WTC11 (cell line): ENCODE results near the gene ABLIM2.

Experiments used
- ESRRA ChIP-seq: sonication (generic); formaldehyde crosslinking; IDR thresholded peaks from 2 replicates; pipeline ENCODE4 v1.8.1; 2022; ENCODE audit warnings: mild to moderate bottlenecking, missing genetic modification reagents, borderline replicate concordance
- ETV6 ChIP-seq: sonication (generic); formaldehyde crosslinking; IDR thresholded peaks from 2 replicates; pipeline ENCODE4 v1.8.1; 2022; ENCODE audit warnings: mild to moderate bottlenecking, missing genetic modification reagents
- JUN ChIP-seq: sonication (generic); formaldehyde crosslinking; IDR thresholded peaks from 2 replicates; pipeline ENCODE4 v1.8.0; 2023; ENCODE audit warnings: mild to moderate bottlenecking, missing genetic modification reagents
- MAX ChIP-seq: sonication (generic); formaldehyde crosslinking; IDR thresholded peaks from 2 replicates; pipeline ENCODE4 v1.8.0; 2022; ENCODE audit warnings: mild to moderate bottlenecking, missing genetic modification reagents
- NFE2L1 ChIP-seq: sonication (generic); formaldehyde crosslinking; IDR thresholded peaks from 2 replicates; pipeline ENCODE4 v1.8.1; 2023; ENCODE audit warnings: missing genetic modification reagents
- TCF7 ChIP-seq: sonication (generic); formaldehyde crosslinking; IDR thresholded peaks from 2 replicates; pipeline ENCODE4 v1.8.0; 2022; ENCODE audit warnings: mild to moderate bottlenecking, low read depth, missing genetic modification reagents, moderate library complexity
- TF ChIP-seq, protein P1 (sequence below): fragments of 200-600 bp; IDR thresholded peaks from 2 replicates; pipeline ENCODE4 v1.8.0; 2022; ENCODE audit warnings: antibody characterized with exemption
- TF ChIP-seq, protein P2 (sequence below): sonication (generic); formaldehyde crosslinking; IDR thresholded peaks from 2 replicates; pipeline ENCODE4 v1.8.1; 2023; ENCODE audit warnings: mild to moderate bottlenecking, missing genetic modification reagents, borderline replicate concordance

GRCh38 chr4:8163436-8164193, 5.0 kb upstream of the ABLIM2 start:
- TF ChIP-seq MAX (CRISPR knock-in tag) (no peak), JUN (no peak), TCF7 (CRISPR knock-in tag) (no peak), NFE2L1 (CRISPR knock-in tag) (no peak), ETV6 (CRISPR knock-in tag) (no peak), ESRRA (CRISPR knock-in tag) (no peak)
- TF ChIP-seq, protein P1, sequence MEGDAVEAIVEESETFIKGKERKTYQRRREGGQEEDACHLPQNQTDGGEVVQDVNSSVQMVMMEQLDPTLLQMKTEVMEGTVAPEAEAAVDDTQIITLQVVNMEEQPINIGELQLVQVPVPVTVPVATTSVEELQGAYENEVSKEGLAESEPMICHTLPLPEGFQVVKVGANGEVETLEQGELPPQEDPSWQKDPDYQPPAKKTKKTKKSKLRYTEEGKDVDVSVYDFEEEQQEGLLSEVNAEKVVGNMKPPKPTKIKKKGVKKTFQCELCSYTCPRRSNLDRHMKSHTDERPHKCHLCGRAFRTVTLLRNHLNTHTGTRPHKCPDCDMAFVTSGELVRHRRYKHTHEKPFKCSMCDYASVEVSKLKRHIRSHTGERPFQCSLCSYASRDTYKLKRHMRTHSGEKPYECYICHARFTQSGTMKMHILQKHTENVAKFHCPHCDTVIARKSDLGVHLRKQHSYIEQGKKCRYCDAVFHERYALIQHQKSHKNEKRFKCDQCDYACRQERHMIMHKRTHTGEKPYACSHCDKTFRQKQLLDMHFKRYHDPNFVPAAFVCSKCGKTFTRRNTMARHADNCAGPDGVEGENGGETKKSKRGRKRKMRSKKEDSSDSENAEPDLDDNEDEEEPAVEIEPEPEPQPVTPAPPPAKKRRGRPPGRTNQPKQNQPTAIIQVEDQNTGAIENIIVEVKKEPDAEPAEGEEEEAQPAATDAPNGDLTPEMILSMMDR = no peak
- TF ChIP-seq, protein P2, sequence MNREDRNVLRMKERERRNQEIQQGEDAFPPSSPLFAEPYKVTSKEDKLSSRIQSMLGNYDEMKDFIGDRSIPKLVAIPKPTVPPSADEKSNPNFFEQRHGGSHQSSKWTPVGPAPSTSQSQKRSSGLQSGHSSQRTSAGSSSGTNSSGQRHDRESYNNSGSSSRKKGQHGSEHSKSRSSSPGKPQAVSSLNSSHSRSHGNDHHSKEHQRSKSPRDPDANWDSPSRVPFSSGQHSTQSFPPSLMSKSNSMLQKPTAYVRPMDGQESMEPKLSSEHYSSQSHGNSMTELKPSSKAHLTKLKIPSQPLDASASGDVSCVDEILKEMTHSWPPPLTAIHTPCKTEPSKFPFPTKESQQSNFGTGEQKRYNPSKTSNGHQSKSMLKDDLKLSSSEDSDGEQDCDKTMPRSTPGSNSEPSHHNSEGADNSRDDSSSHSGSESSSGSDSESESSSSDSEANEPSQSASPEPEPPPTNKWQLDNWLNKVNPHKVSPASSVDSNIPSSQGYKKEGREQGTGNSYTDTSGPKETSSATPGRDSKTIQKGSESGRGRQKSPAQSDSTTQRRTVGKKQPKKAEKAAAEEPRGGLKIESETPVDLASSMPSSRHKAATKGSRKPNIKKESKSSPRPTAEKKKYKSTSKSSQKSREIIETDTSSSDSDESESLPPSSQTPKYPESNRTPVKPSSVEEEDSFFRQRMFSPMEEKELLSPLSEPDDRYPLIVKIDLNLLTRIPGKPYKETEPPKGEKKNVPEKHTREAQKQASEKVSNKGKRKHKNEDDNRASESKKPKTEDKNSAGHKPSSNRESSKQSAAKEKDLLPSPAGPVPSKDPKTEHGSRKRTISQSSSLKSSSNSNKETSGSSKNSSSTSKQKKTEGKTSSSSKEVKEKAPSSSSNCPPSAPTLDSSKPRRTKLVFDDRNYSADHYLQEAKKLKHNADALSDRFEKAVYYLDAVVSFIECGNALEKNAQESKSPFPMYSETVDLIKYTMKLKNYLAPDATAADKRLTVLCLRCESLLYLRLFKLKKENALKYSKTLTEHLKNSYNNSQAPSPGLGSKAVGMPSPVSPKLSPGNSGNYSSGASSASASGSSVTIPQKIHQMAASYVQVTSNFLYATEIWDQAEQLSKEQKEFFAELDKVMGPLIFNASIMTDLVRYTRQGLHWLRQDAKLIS (CRISPR knock-in tag) = no peak
